ENCODE data around the gene SEMA5B.

DNA sequence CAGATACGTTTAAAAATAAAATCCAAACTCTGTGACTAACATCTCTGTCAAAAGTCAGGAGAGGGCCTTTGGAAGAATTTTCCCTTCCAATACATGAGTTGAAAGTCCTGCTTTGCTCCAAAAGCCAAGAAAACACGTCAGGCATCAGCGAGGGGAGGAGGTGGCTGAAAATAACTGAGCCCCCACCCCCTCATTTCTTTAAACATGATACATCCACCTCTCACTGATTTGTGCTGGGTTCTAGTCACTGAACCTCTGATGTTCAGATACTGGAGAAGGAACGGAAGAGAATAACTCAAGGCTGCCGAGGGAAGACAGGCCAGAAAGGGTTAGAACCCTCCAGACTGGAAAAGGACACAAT, 9.4 kb upstream of the SEMA5B start:
- TF ChIP-seq EZH2 (IDR thresholded peaks at IDR 0.05; ENCODE audit: borderline replicate concordance, low read depth, low read length, severe bottlenecking) (no peak), POLR2AphosphoS5 (IDR thresholded peaks at IDR 0.05; ENCODE audit: insufficient read depth, low read depth, low read length) (no peak), POLR2A (IDR thresholded peaks at IDR 0.05; ENCODE audit: low read depth, low read length) (no peak), JUN (IDR thresholded peaks at IDR 0.05; ENCODE audit: borderline replicate concordance, insufficient read depth, insufficient read length, low read depth) (no peak), MYC (IDR thresholded peaks at IDR 0.05; ENCODE audit: low read depth, low read length) (no peak), GATA2 (IDR thresholded peaks at IDR 0.05; ENCODE audit: insufficient read depth, insufficient read length, low read depth, low read length) (no peak), FOS (IDR thresholded peaks at IDR 0.05; ENCODE audit: borderline replicate concordance, insufficient read depth, low read length) (no peak)
- TF ChIP-seq, protein P1, sequence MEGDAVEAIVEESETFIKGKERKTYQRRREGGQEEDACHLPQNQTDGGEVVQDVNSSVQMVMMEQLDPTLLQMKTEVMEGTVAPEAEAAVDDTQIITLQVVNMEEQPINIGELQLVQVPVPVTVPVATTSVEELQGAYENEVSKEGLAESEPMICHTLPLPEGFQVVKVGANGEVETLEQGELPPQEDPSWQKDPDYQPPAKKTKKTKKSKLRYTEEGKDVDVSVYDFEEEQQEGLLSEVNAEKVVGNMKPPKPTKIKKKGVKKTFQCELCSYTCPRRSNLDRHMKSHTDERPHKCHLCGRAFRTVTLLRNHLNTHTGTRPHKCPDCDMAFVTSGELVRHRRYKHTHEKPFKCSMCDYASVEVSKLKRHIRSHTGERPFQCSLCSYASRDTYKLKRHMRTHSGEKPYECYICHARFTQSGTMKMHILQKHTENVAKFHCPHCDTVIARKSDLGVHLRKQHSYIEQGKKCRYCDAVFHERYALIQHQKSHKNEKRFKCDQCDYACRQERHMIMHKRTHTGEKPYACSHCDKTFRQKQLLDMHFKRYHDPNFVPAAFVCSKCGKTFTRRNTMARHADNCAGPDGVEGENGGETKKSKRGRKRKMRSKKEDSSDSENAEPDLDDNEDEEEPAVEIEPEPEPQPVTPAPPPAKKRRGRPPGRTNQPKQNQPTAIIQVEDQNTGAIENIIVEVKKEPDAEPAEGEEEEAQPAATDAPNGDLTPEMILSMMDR (IDR thresholded peaks at IDR 0.05; ENCODE audit: extremely low read depth in 1 of 2, insufficient read depth in 1 of 2, low read depth in 1 of 2, low read length in 2 of 2) = no peak
- TF ChIP-seq, protein P2, sequence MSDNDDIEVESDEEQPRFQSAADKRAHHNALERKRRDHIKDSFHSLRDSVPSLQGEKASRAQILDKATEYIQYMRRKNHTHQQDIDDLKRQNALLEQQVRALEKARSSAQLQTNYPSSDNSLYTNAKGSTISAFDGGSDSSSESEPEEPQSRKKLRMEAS (IDR thresholded peaks at IDR 0.05; ENCODE audit: insufficient read depth, insufficient read length) = no peak

All from endothelial cell of umbilical vein (primary cell).